NB4 (cell line): ENCODE data around the gene TMEM242.

Source experiments
- POLR2A ChIP-seq: IDR thresholded peaks from 2 replicates; pipeline ENCODE4 v1.6.1; 2011; ENCODE audit warnings: mild to moderate bottlenecking; ENCODE audit not compliant: insufficient read length; ENCODE audit errors: extremely low read depth
- TF ChIP-seq, protein P1 (sequence below): IDR thresholded peaks from one replicate; pipeline ENCODE4 v1.5.1; 2012; ENCODE audit warnings: low read depth, low read length

- TF ChIP-seq, protein P1, sequence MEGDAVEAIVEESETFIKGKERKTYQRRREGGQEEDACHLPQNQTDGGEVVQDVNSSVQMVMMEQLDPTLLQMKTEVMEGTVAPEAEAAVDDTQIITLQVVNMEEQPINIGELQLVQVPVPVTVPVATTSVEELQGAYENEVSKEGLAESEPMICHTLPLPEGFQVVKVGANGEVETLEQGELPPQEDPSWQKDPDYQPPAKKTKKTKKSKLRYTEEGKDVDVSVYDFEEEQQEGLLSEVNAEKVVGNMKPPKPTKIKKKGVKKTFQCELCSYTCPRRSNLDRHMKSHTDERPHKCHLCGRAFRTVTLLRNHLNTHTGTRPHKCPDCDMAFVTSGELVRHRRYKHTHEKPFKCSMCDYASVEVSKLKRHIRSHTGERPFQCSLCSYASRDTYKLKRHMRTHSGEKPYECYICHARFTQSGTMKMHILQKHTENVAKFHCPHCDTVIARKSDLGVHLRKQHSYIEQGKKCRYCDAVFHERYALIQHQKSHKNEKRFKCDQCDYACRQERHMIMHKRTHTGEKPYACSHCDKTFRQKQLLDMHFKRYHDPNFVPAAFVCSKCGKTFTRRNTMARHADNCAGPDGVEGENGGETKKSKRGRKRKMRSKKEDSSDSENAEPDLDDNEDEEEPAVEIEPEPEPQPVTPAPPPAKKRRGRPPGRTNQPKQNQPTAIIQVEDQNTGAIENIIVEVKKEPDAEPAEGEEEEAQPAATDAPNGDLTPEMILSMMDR = no peak
- no peak for TF ChIP-seq POLR2A
Measured at GRCh38 chr6:157322792-157323254, 496 bp downstream of the TMEM242 start.
